GM12873 (cell line): ENCODE results near the gene PIK3IP1.

Source experiments
- TF ChIP-seq, protein P1 (sequence below): IDR thresholded peaks from 2 replicates; pipeline ENCODE4 v1.5.1; 2012; ENCODE audit warnings: low read depth, mild to moderate bottlenecking, moderate library complexity, low read length, control low read depth; ENCODE audit not compliant: insufficient read depth; ENCODE audit errors: missing control alignments

Gene PIK3IP1

DNA sequence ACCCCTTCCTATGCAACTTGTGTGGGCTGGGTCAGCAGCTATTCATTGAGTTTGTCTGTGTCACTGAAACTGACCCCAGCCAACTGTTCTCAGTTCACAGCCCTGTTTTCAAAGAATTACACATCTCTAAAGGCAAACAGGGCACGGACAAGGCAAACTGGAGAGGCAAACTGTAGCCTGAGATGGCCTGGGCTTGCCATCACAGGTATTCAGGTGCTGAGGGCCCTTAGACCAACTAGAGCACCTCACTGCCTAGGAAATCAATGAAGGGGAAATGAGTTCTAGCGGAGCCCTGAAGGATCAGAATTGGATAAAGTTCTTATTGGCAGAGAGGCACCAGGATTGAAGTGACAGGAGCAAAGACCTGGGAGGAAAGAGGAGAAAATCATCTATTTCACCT, 24.0 kb downstream of the PIK3IP1 start:
- TF ChIP-seq, protein P1, sequence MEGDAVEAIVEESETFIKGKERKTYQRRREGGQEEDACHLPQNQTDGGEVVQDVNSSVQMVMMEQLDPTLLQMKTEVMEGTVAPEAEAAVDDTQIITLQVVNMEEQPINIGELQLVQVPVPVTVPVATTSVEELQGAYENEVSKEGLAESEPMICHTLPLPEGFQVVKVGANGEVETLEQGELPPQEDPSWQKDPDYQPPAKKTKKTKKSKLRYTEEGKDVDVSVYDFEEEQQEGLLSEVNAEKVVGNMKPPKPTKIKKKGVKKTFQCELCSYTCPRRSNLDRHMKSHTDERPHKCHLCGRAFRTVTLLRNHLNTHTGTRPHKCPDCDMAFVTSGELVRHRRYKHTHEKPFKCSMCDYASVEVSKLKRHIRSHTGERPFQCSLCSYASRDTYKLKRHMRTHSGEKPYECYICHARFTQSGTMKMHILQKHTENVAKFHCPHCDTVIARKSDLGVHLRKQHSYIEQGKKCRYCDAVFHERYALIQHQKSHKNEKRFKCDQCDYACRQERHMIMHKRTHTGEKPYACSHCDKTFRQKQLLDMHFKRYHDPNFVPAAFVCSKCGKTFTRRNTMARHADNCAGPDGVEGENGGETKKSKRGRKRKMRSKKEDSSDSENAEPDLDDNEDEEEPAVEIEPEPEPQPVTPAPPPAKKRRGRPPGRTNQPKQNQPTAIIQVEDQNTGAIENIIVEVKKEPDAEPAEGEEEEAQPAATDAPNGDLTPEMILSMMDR: no peak

- TF ChIP-seq, protein P1: no peak
Observed at GRCh38 chr22:31263896-31264640, 28.2 kb downstream of the PIK3IP1 start.

DNA sequence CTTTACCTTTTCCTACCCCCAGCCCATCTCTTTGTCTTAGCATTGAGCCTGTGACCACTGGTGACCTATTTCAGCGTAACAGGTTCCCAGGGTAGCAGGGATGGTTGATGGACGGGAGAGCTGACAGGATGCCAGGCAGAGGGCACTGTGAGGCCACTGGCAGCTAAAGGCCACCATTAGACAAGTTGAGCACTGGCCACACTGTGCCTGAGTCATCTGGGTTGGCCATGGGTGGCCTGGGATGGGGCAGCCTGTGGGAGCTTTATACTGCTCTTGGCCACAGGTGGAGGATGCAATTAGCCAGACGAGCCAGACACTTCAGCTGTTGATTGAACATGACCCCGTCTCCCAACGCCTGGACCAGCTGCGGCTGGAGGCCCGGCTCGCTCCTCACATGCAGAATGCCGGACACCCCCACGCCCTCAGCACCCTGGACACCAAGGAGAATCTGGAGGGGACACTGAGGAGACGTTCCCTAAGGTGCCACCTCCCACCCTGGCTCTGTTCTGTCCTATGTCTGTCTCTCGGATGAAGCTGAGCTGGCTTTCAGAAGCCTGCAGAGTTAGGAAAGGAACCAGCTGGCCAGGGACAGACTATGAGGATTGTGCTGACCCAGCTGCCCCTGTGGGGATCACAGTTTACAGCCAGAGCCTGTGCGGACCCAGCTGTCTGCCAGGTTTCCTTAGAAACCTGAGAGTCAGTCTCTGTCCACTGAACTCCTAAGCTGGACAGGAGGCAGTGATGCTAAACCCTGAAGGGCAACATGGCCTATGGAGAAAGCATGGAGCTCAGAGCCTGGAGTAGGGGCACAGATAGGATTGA, 29.8 kb downstream of the PIK3IP1 start:
- TF ChIP-seq, protein P1: no peak

GRCh38 chr22:31260474-31260856, 31.8 kb downstream of the PIK3IP1 start:
- TF ChIP-seq, protein P1: no peak

DNA sequence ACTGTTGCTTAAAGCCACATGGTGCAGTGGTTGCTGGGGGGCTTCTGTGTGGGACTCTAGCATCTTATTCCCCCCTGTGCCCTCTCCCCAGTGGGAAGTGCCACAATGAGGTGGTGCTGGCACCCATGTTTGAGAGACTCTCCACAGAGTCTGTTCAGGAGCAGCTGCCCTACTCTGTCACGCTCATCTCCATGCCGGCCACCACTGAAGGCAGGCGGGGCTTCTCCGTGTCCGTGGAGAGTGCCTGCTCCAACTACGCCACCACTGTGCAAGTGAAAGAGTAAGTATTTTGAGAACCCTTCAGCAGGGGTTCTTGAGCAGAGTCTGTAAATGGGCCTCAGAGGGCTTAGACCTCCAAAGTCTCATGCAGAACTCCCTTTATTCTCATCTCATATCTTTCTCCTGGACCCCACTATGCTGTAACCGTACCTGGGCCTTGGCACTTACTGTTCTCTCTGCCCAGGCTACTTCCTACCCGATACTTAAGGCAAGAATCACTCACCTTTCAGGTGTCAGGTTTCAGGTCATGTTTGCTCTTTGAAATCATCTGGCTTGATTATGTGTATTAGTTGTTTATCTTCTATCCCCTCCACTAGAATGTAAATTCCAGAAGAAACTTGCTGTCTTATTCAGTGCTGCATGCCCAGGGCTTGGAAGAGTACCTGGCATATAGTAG, 32.4 kb downstream of the PIK3IP1 start:
- TF ChIP-seq, protein P1: no peak

DNA sequence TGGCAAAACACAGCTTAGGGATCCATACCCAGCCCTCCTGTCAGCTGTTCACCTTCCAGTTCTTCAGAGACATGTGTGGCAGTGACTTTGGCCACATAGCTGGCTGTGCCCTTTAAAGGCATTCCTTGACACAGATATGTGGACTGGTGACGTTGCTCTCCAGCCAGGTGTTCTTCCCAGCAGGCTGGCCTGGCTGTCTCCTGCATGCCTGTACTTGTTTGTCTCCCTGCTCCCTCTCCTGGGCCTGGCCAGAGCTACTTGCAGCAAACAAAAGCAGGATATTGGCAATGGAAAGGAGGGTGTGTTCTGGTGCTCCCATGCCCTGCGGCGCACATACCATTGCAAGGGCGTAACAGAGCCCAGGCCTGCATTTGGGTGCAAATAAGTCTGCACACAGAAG, 38.3 kb downstream of the PIK3IP1 start:
- TF ChIP-seq, protein P1: no peak
